Measurements from ENCODE around the gene IL6R. TPM values are rescaled to one million over a fixed set of nuclear protein-coding genes. Genes with fewer than 3 reads are reported as not detected.
A peak's percentile ranks its signal among the peaks of the same experiment; 100 is the strongest.

Gene IL6R
- total and polyA plus RNA-seq, 8 donors, result 1.9 to 73.9 (median 21.1) TPM

DNA sequence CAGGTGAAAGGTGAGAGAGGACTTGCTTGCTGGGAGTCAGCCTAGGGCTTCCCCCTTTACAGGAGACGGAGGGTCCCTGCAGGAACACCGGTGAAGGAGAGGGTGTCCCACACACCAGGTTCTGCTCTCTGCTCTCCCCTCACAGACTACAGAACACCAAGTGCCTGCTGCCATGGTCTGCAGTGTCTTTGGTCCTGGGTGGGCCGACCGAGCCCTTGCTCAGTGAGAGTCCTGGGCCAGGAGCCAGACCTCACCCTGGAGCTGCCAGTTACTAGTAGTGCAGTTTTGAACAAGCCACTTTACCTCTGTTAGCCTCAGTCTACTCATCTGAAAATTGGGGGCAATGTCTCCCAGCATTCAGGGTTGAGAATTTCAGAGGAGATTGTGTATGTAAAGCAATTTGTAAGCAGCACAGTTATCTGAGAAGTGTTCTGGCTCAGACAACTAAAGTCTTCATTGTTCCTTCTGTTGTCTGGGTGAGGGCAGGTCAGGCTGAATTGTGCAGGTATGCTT lies 2.7 kb upstream of the IL6R start:
- DNase-seq, result no peak
- TF ChIP-seq EP300 (IDR thresholded peaks at IDR 0.05), result no peak
- TF ChIP-seq POLR2AphosphoS5 (IDR thresholded peaks at IDR 0.05), result no peak
- TF ChIP-seq POLR2A (IDR thresholded peaks at IDR 0.05), result no peak
- H3K36me3 ChIP-seq, result no peaks in the 10 kb centered on the region
- H3K27me3 ChIP-seq, result no peaks in the 10 kb centered on the region
- no peak overlapping the region for H3K4me3 ChIP-seq
- 84 to 93% (median 90%) methylated on average over 4 of the region's 4 CpGs for WGBS, 5 donors
- peak overlapping the region in 1 of 5 donors; percentile 99 for H3K27ac ChIP-seq
- no peaks in the 10 kb centered on the region for H3K9me3 ChIP-seq
- intact Hi-C loops (cut with DNase I; ENCODE audit: low total_unique reads), result loop anchor here (10.0 kb wide), 1 partner anchor 62 kb away; no protein-coding TSS in a partner anchor
- peaks cover 21 to 53% (median 26%) of the 10 kb centered on the region in 4 donors for H3K4me1 ChIP-seq

GRCh38 chr1:154403261-154403943 lies 1.7 kb upstream of the IL6R start:
- H3K27me3 ChIP-seq, result no peaks in the 10 kb centered on the region
- no peak overlapping the region for H3K4me3 ChIP-seq
- H3K27ac ChIP-seq, result peak overlapping the region in 3 of 5 donors; percentile 15 to 99 (median 98)
- TF ChIP-seq POLR2AphosphoS5 (IDR thresholded peaks at IDR 0.05) (no peak), EP300 (IDR thresholded peaks at IDR 0.05) (no peak)
- H3K9me3 ChIP-seq, result no peaks in the 10 kb centered on the region
- 68 to 92% (median 75%) methylated on average over 8 of the region's 8 CpGs for WGBS, 5 donors
- H3K4me1 ChIP-seq, result peaks cover 31 to 62% (median 36%) of the 10 kb centered on the region in 4 donors
- no peaks in the 10 kb centered on the region for H3K36me3 ChIP-seq
- DNase-seq, result no peak
- intact Hi-C loops (cut with DNase I; ENCODE audit: low total_unique reads), result loop anchor here (10.0 kb wide), 1 partner anchor 61 kb away; no protein-coding TSS in a partner anchor

DNA sequence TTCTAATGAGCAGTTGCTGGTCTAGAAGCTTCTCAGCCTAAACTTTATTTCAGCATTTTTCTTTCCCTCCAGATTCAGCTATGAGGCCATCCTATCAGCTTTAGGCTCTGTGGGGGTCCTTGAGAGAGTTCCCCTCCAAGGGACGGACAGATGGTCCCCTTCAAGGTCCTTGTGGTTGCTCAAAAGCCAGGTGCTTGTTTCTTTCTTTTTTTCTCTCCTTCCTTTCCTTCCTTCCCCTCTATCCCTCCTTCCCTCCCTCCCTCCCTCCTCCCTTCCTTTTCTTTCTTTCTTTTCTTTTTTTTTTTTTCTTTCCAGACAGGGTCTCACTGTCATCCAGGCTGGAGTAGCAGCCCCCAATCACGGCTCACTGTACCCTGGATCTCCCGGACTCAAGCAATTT lies 1.2 kb upstream of the IL6R start:
- Histone ChIP-seq H3K4me1 (peaks cover 36 to 68% (median 42%) of the 10 kb centered on the region in 4 donors), H3K9me3 (no peaks in the 10 kb centered on the region), H3K4me3 (no peak overlapping the region), H3K36me3 (no peaks in the 10 kb centered on the region), H3K27me3 (no peaks in the 10 kb centered on the region), H3K27ac (peak overlapping the region in 3 of 5 donors; percentile 15 to 99 (median 98))
- intact Hi-C loops (cut with DNase I; ENCODE audit: low total_unique reads), result loop anchor here (10.0 kb wide), 1 partner anchor 61 kb away; no protein-coding TSS in a partner anchor
- TF ChIP-seq, protein P1, sequence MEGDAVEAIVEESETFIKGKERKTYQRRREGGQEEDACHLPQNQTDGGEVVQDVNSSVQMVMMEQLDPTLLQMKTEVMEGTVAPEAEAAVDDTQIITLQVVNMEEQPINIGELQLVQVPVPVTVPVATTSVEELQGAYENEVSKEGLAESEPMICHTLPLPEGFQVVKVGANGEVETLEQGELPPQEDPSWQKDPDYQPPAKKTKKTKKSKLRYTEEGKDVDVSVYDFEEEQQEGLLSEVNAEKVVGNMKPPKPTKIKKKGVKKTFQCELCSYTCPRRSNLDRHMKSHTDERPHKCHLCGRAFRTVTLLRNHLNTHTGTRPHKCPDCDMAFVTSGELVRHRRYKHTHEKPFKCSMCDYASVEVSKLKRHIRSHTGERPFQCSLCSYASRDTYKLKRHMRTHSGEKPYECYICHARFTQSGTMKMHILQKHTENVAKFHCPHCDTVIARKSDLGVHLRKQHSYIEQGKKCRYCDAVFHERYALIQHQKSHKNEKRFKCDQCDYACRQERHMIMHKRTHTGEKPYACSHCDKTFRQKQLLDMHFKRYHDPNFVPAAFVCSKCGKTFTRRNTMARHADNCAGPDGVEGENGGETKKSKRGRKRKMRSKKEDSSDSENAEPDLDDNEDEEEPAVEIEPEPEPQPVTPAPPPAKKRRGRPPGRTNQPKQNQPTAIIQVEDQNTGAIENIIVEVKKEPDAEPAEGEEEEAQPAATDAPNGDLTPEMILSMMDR (IDR thresholded peaks at IDR 0.05), result no peak
- TF ChIP-seq EP300 (IDR thresholded peaks at IDR 0.05) (no peak), POLR2AphosphoS5 (IDR thresholded peaks at IDR 0.05) (no peak), POLR2A (IDR thresholded peaks at IDR 0.05) (no peak)
- 78 to 91% (median 89%) methylated on average over 3 of the region's 3 CpGs for WGBS, 5 donors
- no peak for DNase-seq

DNA sequence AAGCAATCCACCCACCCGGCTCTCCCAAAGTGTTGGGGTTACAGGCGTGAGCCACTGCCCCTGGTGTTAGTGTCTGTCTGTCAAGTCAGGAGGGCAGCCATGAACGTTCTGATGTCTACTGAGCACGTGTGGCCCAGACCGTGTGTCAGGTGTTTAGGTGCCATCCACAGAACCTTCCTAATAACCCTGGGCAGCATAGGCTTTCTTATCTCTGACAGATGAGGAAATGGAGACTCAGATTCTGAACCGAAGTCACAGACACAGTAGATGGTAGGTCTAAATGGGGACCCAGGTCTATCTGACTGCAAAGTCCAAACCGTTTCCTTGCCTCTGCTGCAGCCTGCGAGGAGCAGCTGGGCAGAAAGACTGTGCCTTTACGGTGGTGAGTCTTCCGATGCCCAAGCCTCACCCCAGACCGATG lies 622 bp upstream of the IL6R start:
- no peaks in the 10 kb centered on the region for H3K9me3 ChIP-seq
- H3K4me1 ChIP-seq, result peaks cover 37 to 73% (median 46%) of the 10 kb centered on the region in 4 donors
- H3K4me3 ChIP-seq, result peak overlapping the region; percentile 65 to 79 (median 74)
- DNase-seq, result no peak
- H3K36me3 ChIP-seq, result no peaks in the 10 kb centered on the region
- intact Hi-C loops (cut with DNase I; ENCODE audit: low total_unique reads), result loop anchor here (10.0 kb wide), 1 partner anchor 60 kb away; no protein-coding TSS in a partner anchor
- 36 to 60% (median 41%) methylated on average over 4 to 11 of the region's 11 CpGs for WGBS, 5 donors
- H3K27me3 ChIP-seq, result no peaks in the 10 kb centered on the region
- TF ChIP-seq POLR2AphosphoS5 (IDR thresholded peaks at IDR 0.05), result no peak
- TF ChIP-seq, protein P1 (IDR thresholded peaks at IDR 0.05), result no peak
- no peak for TF ChIP-seq EP300 (IDR thresholded peaks at IDR 0.05)
- peak overlapping the region; percentile 88 to 99 (median 98) for H3K27ac ChIP-seq

GRCh38 chr1:154405747-154406571 lies 816 bp downstream of the IL6R start:
- Histone ChIP-seq H3K4me1 (peaks cover 37 to 88% (median 60%) of the 10 kb centered on the region in 4 donors), H3K27ac (peak overlapping the region; percentile 88 to 99 (median 98)), H3K36me3 (no peaks in the 10 kb centered on the region), H3K4me3 (peak overlapping the region; percentile 65 to 79 (median 74)), H3K9me3 (no peaks in the 10 kb centered on the region), H3K27me3 (no peaks in the 10 kb centered on the region)
- TF ChIP-seq, protein P1 (IDR thresholded peaks at IDR 0.05), result peak in 5 of 7 experiments; percentile 12 to 35 (median 16)
- TF ChIP-seq EP300 (IDR thresholded peaks at IDR 0.05), result peak; percentile 12
- TF ChIP-seq POLR2AphosphoS5 (IDR thresholded peaks at IDR 0.05), result peak; percentile 9 to 83 (median 13)
- no peak for TF ChIP-seq POLR2A (IDR thresholded peaks at IDR 0.05)
- 1 to 3% (median 3%) methylated on average over 21 to 40 of the region's 40 CpGs for WGBS, 5 donors
- intact Hi-C loops (cut with DNase I; ENCODE audit: low total_unique reads), result loop anchor here (10.0 kb wide), 1 partner anchor 59 kb away; no protein-coding TSS in a partner anchor
- DNase-seq, result peak; percentile 77 to 84
